ENCODE data around the gene CD109.
"Not testable (repeated sequence)": the region's sequence is repeated elsewhere in the genome, so short reads cannot be mapped to it uniquely, and the experiment has no call there.

DNA sequence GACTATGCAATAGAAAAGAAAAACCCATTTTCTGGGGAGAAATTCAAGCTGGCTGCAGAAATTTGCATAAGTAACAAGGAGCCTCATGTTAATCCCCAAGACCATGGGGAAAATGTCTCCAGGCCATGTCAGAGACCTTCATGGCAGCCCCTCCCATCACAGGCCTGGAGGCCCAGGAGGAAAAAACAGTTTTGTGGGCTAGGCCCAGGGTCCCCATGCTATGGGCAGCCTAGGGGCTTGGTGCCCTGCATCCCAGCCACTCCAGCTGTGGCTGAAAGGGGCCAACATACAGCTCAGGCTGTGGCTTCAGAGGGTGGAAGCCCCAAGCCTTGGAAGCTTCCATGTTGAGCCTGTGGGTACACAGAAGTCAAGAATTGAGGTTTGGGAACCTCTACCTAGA, 148.7 kb downstream of the CD109 start:
- TF ChIP-seq, protein P1, sequence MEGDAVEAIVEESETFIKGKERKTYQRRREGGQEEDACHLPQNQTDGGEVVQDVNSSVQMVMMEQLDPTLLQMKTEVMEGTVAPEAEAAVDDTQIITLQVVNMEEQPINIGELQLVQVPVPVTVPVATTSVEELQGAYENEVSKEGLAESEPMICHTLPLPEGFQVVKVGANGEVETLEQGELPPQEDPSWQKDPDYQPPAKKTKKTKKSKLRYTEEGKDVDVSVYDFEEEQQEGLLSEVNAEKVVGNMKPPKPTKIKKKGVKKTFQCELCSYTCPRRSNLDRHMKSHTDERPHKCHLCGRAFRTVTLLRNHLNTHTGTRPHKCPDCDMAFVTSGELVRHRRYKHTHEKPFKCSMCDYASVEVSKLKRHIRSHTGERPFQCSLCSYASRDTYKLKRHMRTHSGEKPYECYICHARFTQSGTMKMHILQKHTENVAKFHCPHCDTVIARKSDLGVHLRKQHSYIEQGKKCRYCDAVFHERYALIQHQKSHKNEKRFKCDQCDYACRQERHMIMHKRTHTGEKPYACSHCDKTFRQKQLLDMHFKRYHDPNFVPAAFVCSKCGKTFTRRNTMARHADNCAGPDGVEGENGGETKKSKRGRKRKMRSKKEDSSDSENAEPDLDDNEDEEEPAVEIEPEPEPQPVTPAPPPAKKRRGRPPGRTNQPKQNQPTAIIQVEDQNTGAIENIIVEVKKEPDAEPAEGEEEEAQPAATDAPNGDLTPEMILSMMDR (IDR thresholded peaks at IDR 0.05 in 4 of 5, conservative IDR thresholded peaks at IDR 0.05 in 1 of 5) = not testable (repeated sequence)
- TF ChIP-seq POLR2A (IDR thresholded peaks at IDR 0.05) = not testable (repeated sequence)

All from gastrocnemius medialis (tissue), 4 donors.